Uterus (tissue), 4 donors: Measurements from ENCODE around the gene PYDC2. TPM values are rescaled to one million over a fixed set of nuclear protein-coding genes. Genes with fewer than 3 reads are reported as not detected.

Experiments used
- DNase-seq, 2 donors: peaks; one replicate each; pipeline ENCODE4 v3.0.0-alpha.2; 2019 to 2020
- H3K27ac ChIP-seq, 2 donors: fragments of 200-600 bp; sonication (generic); 1 replicate in 1 of 2; 2 replicates in 1 of 2; pipeline ENCODE4 v1.5.1; 2016 to 2018
- H3K27me3 ChIP-seq, 2 donors: fragments of 200-600 bp; sonication (generic); one replicate each; pipeline ENCODE4 v1.5.1; 2018 to 2019; ENCODE audit warnings: control low read depth in 1 of 2
- H3K36me3 ChIP-seq, 2 donors: fragments of 200-600 bp; sonication (generic); one replicate each; pipeline ENCODE4 v1.5.1; 2019; ENCODE audit warnings: control low read depth in 1 of 2
- H3K4me1 ChIP-seq, 2 donors: fragments of 200-600 bp; sonication (generic); one replicate each; pipeline ENCODE4 v1.5.1; 2018 to 2019; ENCODE audit warnings: control low read depth in 1 of 2
- H3K4me3 ChIP-seq, 2 donors: fragments of 200-600 bp; sonication (generic); 1 replicate in 1 of 2; 2 replicates in 1 of 2; pipeline ENCODE4 v1.5.1; 2018 to 2019; ENCODE audit warnings: mild to moderate bottlenecking in 1 of 2
- H3K9me3 ChIP-seq, 2 donors: fragments of 200-600 bp; sonication (generic); one replicate each; pipeline ENCODE4 v1.5.1; 2019; ENCODE audit warnings: control low read depth in 1 of 2
- CTCF ChIP-seq, 4 experiments: fragments of 200-600 bp in 2 of 4; fragments of 450-650 bp in 2 of 4; sonication (generic) in 2 of 4; IDR thresholded peaks; one replicate each; pipeline ENCODE4 v1.5.1; 2016 to 2019; ENCODE audit warnings: antibody characterized with exemption in 4 of 4, mild to moderate bottlenecking in 2 of 4, moderate library complexity in 1 of 4
- POLR2A ChIP-seq, 2 donors: fragments of 450-650 bp; IDR thresholded peaks; one replicate each; pipeline ENCODE4 v1.6.1; 2016; ENCODE audit warnings: antibody characterized with exemption in 2 of 2, mild to moderate bottlenecking in 1 of 2, moderate library complexity in 1 of 2
- intact Hi-C: fragments of 100-400 bp; cut with DNase I; formaldehyde crosslinking; loops from one replicate; pipeline ENCODE4 v1.15.1; 2023; ENCODE audit warnings: low total_unique reads
- total RNA-seq, 4 donors: library from RNA; depleted of rRNA in 3 of 4; stranded (reverse); fragments of >200 nt in 3 of 4; gene quantifications; one replicate each; pipeline versions ENCODE4 v1.1.0 to v1.2.4, GENCODE V29; 2014 to 2023
- donor health status: DM: yes; HTN: yes; CAD: no.

Gene PYDC2
- total RNA-seq: not detected

- TF ChIP-seq POLR2A (IDR thresholded peaks at IDR 0.05) (no peak), CTCF (IDR thresholded peaks at IDR 0.05) (no peak)
- no peak within 1 kb of the TSS for H3K27ac ChIP-seq
- intact Hi-C loops: no loop called here
- no peaks in the 10 kb centered on the region for H3K27me3 ChIP-seq
- H3K4me1 ChIP-seq: no peaks in the 10 kb centered on the region
- no peak for DNase-seq
- H3K9me3 ChIP-seq: no peaks in the 10 kb centered on the region
- no peaks in the 10 kb centered on the region for H3K36me3 ChIP-seq
- no peak within 1 kb of the TSS for H3K4me3 ChIP-seq
These were observed at the start of gene PYDC2 for GRCh38 chr3:191461113-191461595. Gene PYDC2 (plus strand): TSS chr3:191461163. CDS start chr3:191461163, 0 bp downstream.

- H3K36me3 ChIP-seq: no peaks in the 10 kb centered on the region
- H3K9me3 ChIP-seq: no peaks in the 10 kb centered on the region
- no peak overlapping the region for H3K27ac ChIP-seq
- H3K4me1 ChIP-seq: no peaks in the 10 kb centered on the region
- no peak for DNase-seq
- intact Hi-C loops: no loop called here
- H3K4me3 ChIP-seq: no peak overlapping the region
- H3K27me3 ChIP-seq: no peaks in the 10 kb centered on the region
- TF ChIP-seq CTCF (IDR thresholded peaks at IDR 0.05) (no peak), POLR2A (IDR thresholded peaks at IDR 0.05) (no peak)
These were observed 48.2 kb upstream of the PYDC2 start for GRCh38 chr3:191412759-191413158.

GRCh38 chr3:191414286-191414685 is 46.7 kb upstream of the PYDC2 start:
- TF ChIP-seq CTCF (IDR thresholded peaks at IDR 0.05) (no peak), POLR2A (IDR thresholded peaks at IDR 0.05) (no peak)
- Histone ChIP-seq H3K27ac (no peak overlapping the region), H3K4me3 (no peak overlapping the region), H3K4me1 (no peaks in the 10 kb centered on the region), H3K27me3 (no peaks in the 10 kb centered on the region), H3K9me3 (no peaks in the 10 kb centered on the region), H3K36me3 (no peaks in the 10 kb centered on the region)
- intact Hi-C loops: no loop called here
- DNase-seq: no peak

GRCh38 chr3:191414732-191415131 is 46.2 kb upstream of the PYDC2 start:
- no peaks in the 10 kb centered on the region for H3K9me3 ChIP-seq
- no peak for DNase-seq
- H3K27me3 ChIP-seq: no peaks in the 10 kb centered on the region
- no peak overlapping the region for H3K27ac ChIP-seq
- TF ChIP-seq POLR2A (IDR thresholded peaks at IDR 0.05) (no peak), CTCF (IDR thresholded peaks at IDR 0.05) (no peak)
- no peak overlapping the region for H3K4me3 ChIP-seq
- H3K4me1 ChIP-seq: no peaks in the 10 kb centered on the region
- no peaks in the 10 kb centered on the region for H3K36me3 ChIP-seq
- intact Hi-C loops: no loop called here

GRCh38 chr3:191415566-191415965 is 45.4 kb upstream of the PYDC2 start:
- H3K9me3 ChIP-seq: no peaks in the 10 kb centered on the region
- no peaks in the 10 kb centered on the region for H3K27me3 ChIP-seq
- intact Hi-C loops: no loop called here
- TF ChIP-seq POLR2A (IDR thresholded peaks at IDR 0.05) (no peak), CTCF (IDR thresholded peaks at IDR 0.05) (no peak)
- no peaks in the 10 kb centered on the region for H3K4me1 ChIP-seq
- H3K4me3 ChIP-seq: no peak overlapping the region
- no peaks in the 10 kb centered on the region for H3K36me3 ChIP-seq
- H3K27ac ChIP-seq: no peak overlapping the region
- DNase-seq: no peak
